Right forelimb (tissue), 1 donor: ENCODE data around the gene MST1R.
A peak's percentile ranks its signal among the peaks of the same experiment; 100 is the strongest.

Experiments
- DNase-seq: peaks from one replicate; pipeline ENCODE4 v3.0.0-alpha.2; 2018

Gene MST1R

DNA sequence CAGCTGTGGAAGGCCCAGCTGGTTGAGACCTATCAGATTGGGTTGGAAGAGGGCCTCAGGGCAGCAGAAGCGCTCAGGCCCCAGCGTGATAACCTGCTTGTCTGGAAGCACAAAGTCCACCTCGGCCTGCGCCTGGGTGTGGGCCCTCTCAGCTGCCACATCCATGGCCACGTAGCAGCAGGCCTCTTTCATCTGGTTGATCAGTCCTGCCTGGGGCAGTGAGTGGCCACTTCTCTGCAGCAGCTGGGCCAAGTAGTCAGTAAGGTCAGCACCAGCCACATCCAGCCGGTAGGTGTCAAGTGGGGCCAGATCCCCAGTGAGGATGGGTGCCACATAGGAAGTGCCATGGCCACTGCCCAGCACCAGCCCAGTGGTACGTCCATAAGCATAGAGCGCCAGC lies 30.1 kb downstream of the MST1R start:
- DNase-seq: no peak

- DNase-seq: no peak
Observed at GRCh38 chr3:49872801-49873281, 30.8 kb downstream of the MST1R start.

- DNase-seq: no peak
Observed at GRCh38 chr3:49871531-49872153, 32.0 kb downstream of the MST1R start.

DNA sequence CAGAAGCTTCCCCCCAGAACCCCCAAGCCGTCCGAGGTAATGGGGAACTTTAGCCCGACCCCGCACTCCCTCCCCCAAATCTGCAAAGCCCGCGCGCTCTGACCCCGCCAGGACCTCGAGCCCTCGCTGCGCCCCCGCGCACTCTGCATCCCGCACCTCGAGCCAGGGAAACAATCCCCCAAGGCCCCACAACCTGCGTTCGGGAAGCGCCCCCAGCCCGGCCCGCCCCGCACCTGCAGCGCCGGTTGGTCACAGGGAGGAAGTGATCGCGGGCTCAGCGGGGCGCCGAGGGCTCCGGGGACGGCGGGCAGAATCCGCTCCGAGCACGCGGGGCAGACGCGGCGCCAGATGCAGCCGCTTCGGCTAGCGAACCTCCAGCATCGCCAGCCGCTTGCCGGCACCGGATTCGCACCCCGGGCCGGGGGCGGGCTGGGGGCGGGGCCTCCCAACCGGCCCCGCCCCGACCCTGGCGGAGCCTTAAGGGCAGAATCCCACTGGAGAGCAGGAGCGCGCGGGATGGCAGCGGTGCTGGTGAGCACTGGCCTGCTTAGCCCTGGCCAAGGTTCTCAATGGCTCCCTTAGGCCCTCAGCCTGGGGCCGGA lies 34.0 kb downstream of the MST1R start, which contains the start of gene CAMKV:
Gene CAMKV (minus strand): TSS at position 382 of the 602 bp plus-strand sequence. CDS start 7,518 bp downstream, outside the sequence.
- no peak for DNase-seq

DNA sequence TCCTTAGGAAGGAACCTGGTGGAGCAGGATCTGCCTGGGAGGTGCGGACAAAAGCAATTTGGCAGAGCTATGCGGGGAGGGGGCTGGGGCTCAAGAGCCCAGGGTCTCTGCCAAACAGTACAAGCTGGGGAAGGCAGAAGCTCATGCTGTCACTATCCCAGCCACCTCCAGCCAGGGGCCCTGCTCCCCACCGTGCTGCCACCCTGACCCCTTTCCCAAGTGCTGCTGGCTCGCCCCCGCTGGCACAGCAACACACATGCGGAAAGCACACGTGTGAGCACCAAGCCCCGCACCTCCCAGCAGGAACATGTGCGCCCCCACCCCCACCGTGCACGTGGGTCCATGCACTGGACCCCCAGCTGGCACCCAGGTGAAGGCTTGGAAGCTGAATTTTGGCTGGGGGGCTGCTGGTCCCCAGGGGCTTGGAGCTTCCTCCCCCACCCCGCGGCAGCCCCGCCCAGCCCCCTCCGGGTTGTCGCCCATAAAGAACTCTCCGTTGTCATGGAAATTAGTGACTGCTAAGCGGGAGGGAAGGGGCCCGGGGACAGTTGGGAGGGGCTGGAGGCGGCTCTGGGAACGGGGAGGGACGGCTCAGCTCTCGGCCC lies 34.7 kb downstream of the MST1R start:
- DNase-seq: no peak

- no peak for DNase-seq
Observed at GRCh38 chr3:49867871-49868321, 35.8 kb downstream of the MST1R start.

- DNase-seq: no peak
Observed at GRCh38 chr3:49867400-49867799, 36.3 kb downstream of the MST1R start.

DNA sequence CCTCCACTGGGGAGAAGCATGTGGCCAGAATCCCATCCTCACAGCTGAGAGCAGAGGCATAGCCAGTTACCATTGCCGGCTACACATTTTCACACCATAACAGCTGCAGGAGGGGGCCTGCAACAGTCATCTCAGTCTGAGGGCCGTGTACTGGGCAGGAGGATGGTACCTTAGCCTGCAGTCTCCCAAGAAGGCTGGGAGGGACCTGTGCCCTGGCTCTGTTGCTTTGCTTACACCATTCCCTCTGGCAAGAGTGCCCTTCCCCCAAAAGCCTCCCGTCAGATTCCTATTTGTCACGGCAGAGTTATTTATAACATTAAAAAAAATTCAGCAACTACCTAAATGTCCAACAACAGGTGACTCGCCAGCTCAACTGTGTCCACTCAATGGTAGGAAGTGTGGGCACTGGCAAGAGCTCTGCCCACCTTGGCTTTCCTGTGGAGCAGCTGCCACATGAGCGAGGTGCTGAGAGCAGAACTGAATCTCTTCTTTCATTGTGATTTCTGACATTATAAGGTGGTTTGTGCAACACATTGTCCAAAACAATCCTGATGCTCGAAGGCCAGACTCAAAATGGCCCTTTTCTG lies 38.4 kb downstream of the MST1R start:
- DNase-seq: no peak

DNA sequence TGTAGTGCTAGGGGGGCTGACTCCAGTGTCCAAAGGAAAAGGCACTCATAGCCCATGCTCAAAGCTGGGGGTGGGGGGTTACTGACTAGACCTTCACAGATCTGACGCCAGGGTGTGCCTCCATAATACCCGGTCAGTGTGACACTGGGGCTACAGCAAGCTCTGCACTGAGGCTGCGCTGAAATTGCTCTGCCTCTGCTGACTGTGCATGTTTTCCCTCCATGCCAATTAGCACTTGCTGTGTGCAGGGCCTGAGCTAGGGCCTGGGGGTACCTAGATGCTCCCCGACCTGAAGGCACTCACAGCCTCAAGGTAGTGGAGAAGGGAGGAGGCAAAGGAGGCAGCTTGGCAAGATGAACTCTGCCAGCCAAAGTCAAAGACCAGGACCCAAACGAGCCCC lies 39.2 kb downstream of the MST1R start:
- no peak for DNase-seq

DNA sequence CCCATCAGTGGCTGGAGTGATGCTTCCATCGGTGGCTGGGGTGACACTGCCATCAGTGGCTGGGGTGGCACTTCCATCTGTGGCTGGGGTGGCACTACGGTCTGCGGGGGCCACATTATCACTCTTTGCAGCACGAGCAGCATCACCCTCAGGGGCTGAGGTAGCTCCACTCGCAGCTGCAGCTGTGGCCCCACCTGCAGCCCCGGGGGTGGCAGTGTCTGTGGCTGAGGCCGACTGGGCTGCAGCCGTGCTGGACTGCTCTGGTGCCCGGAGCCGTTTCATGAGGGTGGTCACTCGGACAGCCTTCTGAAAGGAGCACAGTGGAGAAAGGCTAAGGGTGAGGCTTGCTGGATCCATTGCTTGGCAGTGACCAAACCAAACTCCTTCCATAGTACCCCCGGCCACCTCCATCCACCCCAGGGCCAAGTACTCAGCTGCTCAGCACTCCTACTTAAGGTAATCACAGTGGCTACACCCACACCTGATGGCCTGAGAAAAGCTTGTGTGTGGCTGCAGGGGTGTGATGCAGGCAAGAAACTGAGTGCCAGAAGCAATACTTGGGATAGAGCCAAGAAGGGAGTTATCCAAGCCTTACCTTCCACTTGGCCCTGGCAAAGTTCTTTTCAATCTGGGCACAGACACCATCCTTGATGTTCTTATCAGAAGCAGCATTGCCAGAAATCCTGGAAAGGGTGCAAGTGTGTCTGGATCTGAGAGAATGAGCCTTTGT lies 43.9 kb downstream of the MST1R start:
- no peak for DNase-seq

- peak; percentile 94 for DNase-seq
Observed at GRCh38 chr3:49856181-49857005, 47.3 kb downstream of the MST1R start, which contains the start of gene TRAIP. Gene TRAIP, minus strand, starts transcription at chr3:49856564. Its CDS starts 111 bp downstream, at chr3:49856453.

- DNase-seq: no peak
Observed at GRCh38 chr3:49855662-49856061, 48.0 kb downstream of the MST1R start.

DNA sequence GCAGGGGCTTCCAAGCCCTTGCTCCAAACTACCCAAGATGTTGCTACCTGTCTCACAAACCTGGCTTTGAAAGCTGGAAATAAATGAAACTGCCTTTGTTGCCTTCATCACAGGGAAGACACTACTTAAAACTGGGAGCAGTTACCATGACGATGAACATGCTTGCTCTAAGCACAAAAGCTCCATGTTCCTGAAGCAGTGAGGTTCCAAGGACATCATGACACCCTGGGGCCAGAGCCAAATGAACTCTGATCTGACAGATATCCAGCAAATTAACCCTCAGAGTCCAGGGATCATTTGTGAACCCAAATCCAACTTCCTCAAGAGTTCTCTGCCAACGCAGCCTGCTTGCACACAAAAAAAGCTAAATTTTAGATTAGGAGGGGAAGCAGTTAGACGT lies 58.0 kb downstream of the MST1R start:
- no peak for DNase-seq

DNA sequence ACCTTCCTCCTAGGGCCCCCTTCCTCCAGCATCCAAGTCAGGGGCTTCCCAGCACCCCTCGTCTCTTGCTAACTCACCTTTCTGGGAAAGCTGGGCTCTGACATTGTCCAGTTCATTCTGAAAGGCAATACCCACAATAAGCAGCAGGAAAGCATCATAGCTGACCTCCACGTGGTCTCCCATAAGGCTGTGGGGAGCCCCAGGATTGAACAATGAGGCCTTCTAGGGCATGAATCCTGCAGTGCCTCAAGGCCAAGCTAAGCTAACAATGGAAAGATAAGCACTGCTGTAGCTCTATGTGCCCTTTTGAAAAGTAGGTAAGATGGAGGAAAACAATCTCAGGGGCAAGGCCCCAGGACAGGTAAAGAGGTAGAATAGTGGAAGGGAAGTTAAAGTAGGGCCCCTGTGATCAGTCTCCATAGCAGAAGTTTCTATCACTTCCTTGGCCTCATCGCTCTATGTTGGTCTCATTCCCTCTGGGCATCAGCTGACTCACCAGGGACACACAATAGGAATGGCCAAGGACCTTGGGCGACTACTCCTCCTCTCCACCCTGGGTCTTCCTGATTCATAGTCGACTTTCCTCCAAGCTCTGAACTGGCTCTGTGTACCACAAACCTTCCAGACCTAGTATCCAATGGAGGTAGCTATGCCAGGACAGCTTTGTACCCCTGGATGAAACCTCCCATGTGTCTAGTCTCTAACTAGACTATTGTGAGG lies 59.0 kb downstream of the MST1R start:
- DNase-seq: no peak

- DNase-seq: no peak
Observed at GRCh38 chr3:49842843-49843517, 60.7 kb downstream of the MST1R start.

DNA sequence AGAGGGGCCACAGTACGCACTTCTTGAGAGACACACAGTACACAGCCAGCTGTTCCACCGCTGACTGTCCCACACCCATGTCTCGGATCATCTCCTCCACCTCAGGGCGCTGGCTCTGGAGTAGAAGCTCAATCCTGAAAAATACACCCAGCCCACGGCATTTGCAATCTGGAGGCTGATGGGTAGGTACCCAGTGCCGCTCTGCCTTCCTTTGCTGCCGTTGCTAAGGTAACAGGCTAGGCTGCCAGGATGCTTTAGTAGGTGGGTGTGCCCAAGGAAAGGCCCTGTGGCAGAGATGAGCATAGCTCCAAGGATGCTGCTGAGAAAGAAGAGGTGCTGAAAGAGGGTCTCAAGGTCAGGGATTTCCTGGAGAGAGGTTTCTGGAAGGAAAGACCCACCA lies 61.9 kb downstream of the MST1R start:
- DNase-seq: no peak

GRCh38 chr3:49841126-49841696 lies 62.5 kb downstream of the MST1R start:
- no peak for DNase-seq

DNA sequence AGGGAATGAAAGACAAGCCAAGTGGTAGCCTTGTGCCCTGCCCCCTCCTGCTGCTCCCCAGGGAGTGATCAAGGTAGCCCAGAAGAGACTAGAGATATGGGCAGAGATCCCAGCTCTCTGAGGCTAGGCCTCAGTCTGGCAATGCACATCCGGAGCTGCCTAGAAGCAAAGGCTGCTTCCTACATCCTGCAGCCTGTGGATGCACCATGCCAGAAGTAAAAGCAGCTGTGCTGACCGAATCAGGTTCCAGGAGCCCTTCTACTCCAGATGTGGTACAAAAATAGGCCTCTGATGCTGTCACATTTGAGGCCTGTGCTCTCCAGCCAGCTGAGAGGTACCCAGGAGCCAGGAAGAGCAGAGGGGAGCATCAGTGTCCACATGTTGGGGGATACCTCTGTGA lies 63.3 kb downstream of the MST1R start:
- DNase-seq: peak; percentile 58

DNA sequence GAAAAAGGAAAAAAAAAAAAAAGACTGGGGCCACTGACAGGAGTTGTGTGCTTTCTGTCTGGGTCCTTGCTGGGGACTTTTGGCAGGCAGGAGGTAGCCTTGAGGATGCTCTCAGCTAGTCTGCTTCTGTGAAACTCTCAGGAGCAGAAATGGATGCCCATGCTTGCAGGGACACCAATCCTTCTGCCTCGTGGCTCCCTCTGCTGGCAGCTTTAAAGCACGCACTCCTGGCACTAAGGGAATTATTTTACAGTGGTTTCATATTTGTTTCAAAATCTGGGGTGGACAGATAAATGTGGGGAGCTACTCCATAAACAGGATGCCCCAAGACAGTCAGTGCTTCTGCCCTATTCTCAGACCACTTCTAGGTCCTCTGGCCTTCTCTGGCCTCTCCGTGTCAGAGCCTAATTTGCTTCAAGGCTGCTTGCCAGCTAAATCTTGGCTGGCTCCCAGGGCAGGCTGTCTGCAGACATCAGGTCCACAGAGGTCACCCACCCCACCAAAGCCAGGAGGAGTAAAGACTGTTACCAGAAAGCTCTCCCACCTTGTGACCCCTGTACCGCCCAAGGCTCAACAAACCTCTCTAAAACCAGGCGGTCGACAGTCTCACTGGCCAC lies 64.4 kb downstream of the MST1R start:
- DNase-seq: peak; percentile 85
